ENCODE measurements around the gene UBE2D2. TPM values are rescaled to one million over a fixed set of nuclear protein-coding genes. Genes with fewer than 3 reads are reported as not detected.
A peak's percentile ranks its signal among the peaks of the same experiment; 100 is the strongest.

UBE2D2 gene
- total and polyA plus RNA-seq, 10 of the 15 experiments (the other 5 are each of a cell fraction or from before 2014, with no cell fraction given), result 58.6 to 245 (median 128) TPM

GRCh38 chr5:139649082-139649991 is 88.2 kb downstream of the UBE2D2 start:
- no peak for FAIRE-seq
- intact Hi-C loops (cut with micrococcal nuclease; ENCODE audit: unreplicated experiment), result no loop called here
- peak overlapping the region; percentile 95 for H3K9ac ChIP-seq (ENCODE audit: control insufficient read depth, insufficient read depth, low read length)
- peak in 2 of 3 experiments; percentile 13 to 20; a peak in 2 of 6 replicates for TF ChIP-seq CTCF (IDR thresholded peaks at IDR 0.05 in 2 of 3, conservative IDR thresholded peaks at IDR 0.05 in 1 of 3; ENCODE audit: control insufficient read depth in 2 of 3, extremely low read depth in 1 of 3, insufficient read depth in 1 of 3, low read depth in 3 of 3, low read length in 3 of 3)
- peak; percentile 14; the same call in 1 of the 2 replicates for TF ChIP-seq SPI1 (IDR thresholded peaks at IDR 0.05; ENCODE audit: borderline replicate concordance, insufficient read depth, low read depth, low read length)
- peak; percentile 22; the same call in 1 of the 2 replicates for TF ChIP-seq LARP7 (IDR thresholded peaks at IDR 0.05)
- TF ChIP-seq CREM (IDR thresholded peaks at IDR 0.05; ENCODE audit: low read depth), result 0 out of 2 replicates have a peak, but pooled peaks have one; percentile 6
- no peak for TF ChIP-seq ETV6 (conservative IDR thresholded peaks at IDR 0.05 in 1 of 2, IDR thresholded peaks at IDR 0.05 in 1 of 2; ENCODE audit: borderline replicate concordance in 1 of 2, low read depth in 1 of 2)
- TF ChIP-seq IKZF2 (IDR thresholded peaks at IDR 0.05), result peak; percentile 10 to 23; a peak in 1 of 4 replicates
- no peak for TF ChIP-seq CBFB (IDR thresholded peaks at IDR 0.05; ENCODE audit: low read depth)
- TF ChIP-seq SUPT20H (IDR thresholded peaks at IDR 0.05; ENCODE audit: borderline replicate concordance, control insufficient read depth, low read depth, low read length), result no peak
- TF ChIP-seq MXI1 (IDR thresholded peaks at IDR 0.05; ENCODE audit: low read depth, low read length), result peak; percentile 38; the same call in 1 of the 2 replicates
- no peak for TF ChIP-seq E4F1 (IDR thresholded peaks at IDR 0.05; ENCODE audit: borderline replicate concordance, partially characterized antibody)
- no peak for TF ChIP-seq BCL11A (IDR thresholded peaks at IDR 0.05; ENCODE audit: low read depth, low read length)
- peak; percentile 40; the same call in 1 of the 2 replicates for TF ChIP-seq PAX5 (IDR thresholded peaks at IDR 0.05; ENCODE audit: borderline replicate concordance, low read depth, low read length)
- peak; percentile 28; the same call in 1 of the 2 replicates for TF ChIP-seq POLR2A (IDR thresholded peaks at IDR 0.05; ENCODE audit: low read depth, low read length)
- TF ChIP-seq BHLHE40 (IDR thresholded peaks at IDR 0.05; ENCODE audit: borderline replicate concordance in 1 of 2, low read depth in 2 of 2, low read length in 1 of 2), result peak in 1 of 2 experiments; percentile 8; a peak in 1 of 4 replicates
- TF ChIP-seq NBN (IDR thresholded peaks at IDR 0.05), result 0 out of 2 replicates have a peak, but pooled peaks have one; percentile 12
- no peak for TF ChIP-seq USF2 (IDR thresholded peaks at IDR 0.05; ENCODE audit: borderline replicate concordance, low read depth, low read length)

More at GRCh38 chr5:139649082-139649991, 88.2 kb downstream of the UBE2D2 start:
- in situ Hi-C loops (cut with MboI), result no loop called here
- SMC1A ChIA-PET (ENCODE audit: uncharacterized antibody, unreplicated experiment), result interaction anchor here (1.2 to 9.6 kb wide), 5 partner anchors 14 to 84 kb away, joined by 4 to 175 read pairs (median 6); no protein-coding TSS in a partner anchor
- Histone ChIP-seq H2AFZ (ENCODE audit: control insufficient read depth, low read depth, low read length) (peak overlapping the region; percentile 21), H3K9me3 (replicated peaks; ENCODE audit: control insufficient read depth, insufficient read depth, low read length) (no peaks in the 10 kb centered on the region), H3K4me2 (ENCODE audit: control insufficient read depth, insufficient read depth) (peak overlapping the region; percentile 93; the same call in 1 of the 2 replicates), H3K27ac (ENCODE audit: control insufficient read depth, insufficient read depth) (peak overlapping the region; percentile 91), H4K20me1 (ENCODE audit: control insufficient read depth, insufficient read depth) (0 out of 2 replicates have a peak, but pooled peaks cover 4% of the 10 kb centered on the region), H3K4me1 (ENCODE audit: control insufficient read depth, insufficient read depth, low read length) (peaks cover 43% of the 10 kb centered on the region), H3K27me3 (replicated peaks in 1 of 2; ENCODE audit: control insufficient read depth in 2 of 2, insufficient read depth in 2 of 2, low read length in 1 of 2) (no peaks in the 10 kb centered on the region), H3K79me2 (ENCODE audit: control insufficient read depth, insufficient read depth, low read length) (peaks cover 66% of the 10 kb centered on the region), H3K36me3 (ENCODE audit: control insufficient read depth in 2 of 2, insufficient read depth in 2 of 2, low read length in 1 of 2) (no peaks in the 10 kb centered on the region; a peak in 1 of 4 replicates), H3K4me3 (peak overlapping the region; percentile 96)
- RAD21 ChIA-PET (ENCODE audit: unreplicated experiment), result interaction anchor here (1.2 to 10.9 kb wide), 10 partner anchors 11 to 98 kb away, joined by 3 to 265 read pairs (median 12); no protein-coding TSS in a partner anchor
- whole genome bisulfite sequencing (ENCODE audit: insufficient coverage, insufficient replicate concordance, low lambda C conversion rate, missing lambda C conversion rate), result under 1% methylated on average over 61 of the region's 77 CpGs
- BruUV-seq (replicated peaks), result no TSS peak
- ATAC-seq, result peak; percentile 9
- CTCF ChIA-PET, result interaction anchor here (1.0 to 9.3 kb wide), 8 partner anchors 7 to 117 kb away, joined by 3 to 201 read pairs (median 7); no protein-coding TSS in a partner anchor
- DNase-seq (ENCODE audit: low read depth, low spot score), result no peak
- POLR2A ChIA-PET, result interaction anchor here (0.6 to 6.8 kb wide), 10 partner anchors 11 to 138 kb away, joined by 3 to 127 read pairs (median 10); no protein-coding TSS in a partner anchor
